PC-9 (cell line): Measurements from ENCODE around the gene SPEM3. TPM values are rescaled to one million over a fixed set of nuclear protein-coding genes. Genes with fewer than 3 reads are reported as not detected.
"Not testable (repeated sequence)": the region's sequence is repeated elsewhere in the genome, so short reads cannot be mapped to it uniquely, and the experiment has no call there.

Experiments
- BruUV-seq: library from RNA; stranded (reverse); fragments of 400-500 nt; replicated peaks from 2 replicates; lab custom pipeline; 2021; lab: Mats Ljungman, UMichigan
- CTCF ChIA-PET: fragments of 300-600 bp; sonication (Branson Sonifier 250); formaldehyde crosslinking; loops from one replicate; lab custom pipeline; 2022; ENCODE audit warnings: antibody characterized with exemption; lab: Charles Lee
- POLR2A ChIA-PET: fragments of 300-600 bp; sonication (Branson Sonifier 250); formaldehyde crosslinking; loops from one replicate; lab custom pipeline; 2022; ENCODE audit warnings: antibody characterized with exemption; ENCODE audit not compliant: unreplicated experiment; lab: Charles Lee
- DNase-seq, 2 experiments: peaks; one replicate each; pipeline versions ENCODE4 v3.0.0 to v3.0.0-alpha.2; 2015 to 2022; ENCODE audit warnings: mixed read lengths in 1 of 2
- H2AFZ ChIP-seq: fragments of 200-600 bp; sonication (generic); 2 replicates; pipeline ENCODE4 v1.8.1; 2017; ENCODE audit warnings: antibody characterized with exemption
- H3F3A ChIP-seq: fragments of 200-600 bp; sonication (generic); 2 replicates; pipeline ENCODE4 v1.8.1; 2017; ENCODE audit warnings: antibody characterized with exemption, mild to moderate bottlenecking, low read depth; ENCODE audit not compliant: insufficient read depth
- H3K27ac ChIP-seq: fragments of 200-600 bp; sonication (generic); 2 replicates; pipeline ENCODE4 v1.6.1; 2016; ENCODE audit warnings: mixed run types
- H3K27me3 ChIP-seq: fragments of 200-600 bp; sonication (generic); 2 replicates; pipeline ENCODE4 v1.6.1; 2016; ENCODE audit warnings: low read depth, mixed run types; ENCODE audit not compliant: insufficient read depth
- H3K36me3 ChIP-seq: fragments of 200-600 bp; sonication (generic); 2 replicates; pipeline ENCODE4 v1.6.1; 2016; ENCODE audit warnings: low read depth, mixed run types
- H3K4me1 ChIP-seq: fragments of 200-600 bp; sonication (generic); replicated peaks from 2 replicates; pipeline ENCODE4 v1.6.1; 2016; ENCODE audit warnings: mixed run types; ENCODE audit not compliant: insufficient read depth
- H3K4me2 ChIP-seq: fragments of 200-600 bp; sonication (generic); 2 replicates; pipeline ENCODE4 v1.6.1; 2017; ENCODE audit warnings: mixed run types
- H3K4me3 ChIP-seq: fragments of 200-600 bp; sonication (generic); 2 replicates; pipeline ENCODE4 v1.6.1; 2016; ENCODE audit warnings: mixed run types
- H3K79me2 ChIP-seq: fragments of 200-600 bp; sonication (generic); 2 replicates; pipeline ENCODE4 v1.6.1; 2017; ENCODE audit warnings: low read depth, mixed run types
- H3K9me2 ChIP-seq: fragments of 200-600 bp; sonication (generic); 2 replicates; pipeline ENCODE4 v1.8.1; 2017; ENCODE audit warnings: mild to moderate bottlenecking; ENCODE audit not compliant: insufficient read depth
- H3K9me3 ChIP-seq: fragments of 200-600 bp; sonication (generic); 2 replicates; pipeline ENCODE4 v1.8.1; 2016; ENCODE audit warnings: low read depth; ENCODE audit not compliant: insufficient read depth
- H4K20me1 ChIP-seq: fragments of 200-600 bp; sonication (generic); 2 replicates; pipeline ENCODE4 v1.8.1; 2017; ENCODE audit not compliant: insufficient read depth
- EZH2 ChIP-seq: fragments of 200-600 bp; sonication (generic); IDR thresholded peaks from 2 replicates; pipeline ENCODE4 v1.8.0; 2017; ENCODE audit warnings: antibody characterized with exemption, low read depth
- intact Hi-C: fragments of 100-400 bp; cut with micrococcal nuclease; formaldehyde crosslinking; loops from one replicate; pipeline ENCODE4 v1.10.0; 2022; ENCODE audit not compliant: unreplicated experiment
- total RNA-seq: library from RNA; stranded (reverse); gene quantifications from 2 replicates; pipeline ENCODE4 v1.2.3, GENCODE V29; 2021
- TF ChIP-seq, protein P1 (sequence below): fragments of 200-600 bp; sonication (generic); conservative IDR thresholded peaks from 2 replicates; pipeline ENCODE4 v1.6.1; 2017; ENCODE audit warnings: mixed run types, antibody characterized with exemption, mild to moderate bottlenecking, moderate library complexity

Gene SPEM3
- total RNA-seq, 1 experiment from 2014 or later: not detected

DNA sequence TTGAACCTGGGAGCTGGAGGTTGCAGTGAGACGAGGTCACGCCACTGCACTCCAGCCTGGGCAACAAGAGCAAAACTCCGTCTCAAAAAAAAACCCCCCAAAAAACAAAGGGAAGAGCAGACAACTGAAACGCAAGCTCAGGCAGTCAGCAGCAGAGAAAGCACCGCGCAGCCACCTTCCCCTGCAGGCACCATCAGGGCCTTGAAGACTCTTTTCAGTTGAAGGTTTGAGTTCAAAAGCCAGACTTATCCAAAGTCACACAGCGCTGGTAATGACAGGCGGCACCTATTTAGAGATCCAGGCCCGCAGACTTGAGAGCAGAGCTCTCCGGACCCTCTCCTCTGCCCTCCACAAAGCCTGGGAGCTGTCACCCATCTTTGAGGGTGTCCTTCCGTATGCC is 39.6 kb downstream of the SPEM3 start:
- H4K20me1 ChIP-seq: no peaks in the 10 kb centered on the region
- H3K4me1 ChIP-seq: no peaks in the 10 kb centered on the region
- H3K9me3 ChIP-seq: no peaks in the 10 kb centered on the region
- no peak overlapping the region for H3K27ac ChIP-seq
- H3K27me3 ChIP-seq: no peaks in the 10 kb centered on the region
- intact Hi-C loops: no loop called here
- ChIA-PET POLR2A (no interaction called here), CTCF (no interaction called here)
- no peak overlapping the region for H3K4me2 ChIP-seq
- no peak overlapping the region for H2AFZ ChIP-seq
- H3K79me2 ChIP-seq: 0 out of 2 replicates have a peak, but pooled peaks cover under 1% of the 10 kb centered on the region
- DNase-seq: no peak
- no peak overlapping the region for H3K4me3 ChIP-seq
- TF ChIP-seq, protein P1, sequence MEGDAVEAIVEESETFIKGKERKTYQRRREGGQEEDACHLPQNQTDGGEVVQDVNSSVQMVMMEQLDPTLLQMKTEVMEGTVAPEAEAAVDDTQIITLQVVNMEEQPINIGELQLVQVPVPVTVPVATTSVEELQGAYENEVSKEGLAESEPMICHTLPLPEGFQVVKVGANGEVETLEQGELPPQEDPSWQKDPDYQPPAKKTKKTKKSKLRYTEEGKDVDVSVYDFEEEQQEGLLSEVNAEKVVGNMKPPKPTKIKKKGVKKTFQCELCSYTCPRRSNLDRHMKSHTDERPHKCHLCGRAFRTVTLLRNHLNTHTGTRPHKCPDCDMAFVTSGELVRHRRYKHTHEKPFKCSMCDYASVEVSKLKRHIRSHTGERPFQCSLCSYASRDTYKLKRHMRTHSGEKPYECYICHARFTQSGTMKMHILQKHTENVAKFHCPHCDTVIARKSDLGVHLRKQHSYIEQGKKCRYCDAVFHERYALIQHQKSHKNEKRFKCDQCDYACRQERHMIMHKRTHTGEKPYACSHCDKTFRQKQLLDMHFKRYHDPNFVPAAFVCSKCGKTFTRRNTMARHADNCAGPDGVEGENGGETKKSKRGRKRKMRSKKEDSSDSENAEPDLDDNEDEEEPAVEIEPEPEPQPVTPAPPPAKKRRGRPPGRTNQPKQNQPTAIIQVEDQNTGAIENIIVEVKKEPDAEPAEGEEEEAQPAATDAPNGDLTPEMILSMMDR: no peak
- TF ChIP-seq EZH2: no peak
- BruUV-seq: no TSS peak
- no peaks in the 10 kb centered on the region for H3K9me2 ChIP-seq
- H3K36me3 ChIP-seq: no peaks in the 10 kb centered on the region
- H3F3A ChIP-seq: no peaks in the 10 kb centered on the region

DNA sequence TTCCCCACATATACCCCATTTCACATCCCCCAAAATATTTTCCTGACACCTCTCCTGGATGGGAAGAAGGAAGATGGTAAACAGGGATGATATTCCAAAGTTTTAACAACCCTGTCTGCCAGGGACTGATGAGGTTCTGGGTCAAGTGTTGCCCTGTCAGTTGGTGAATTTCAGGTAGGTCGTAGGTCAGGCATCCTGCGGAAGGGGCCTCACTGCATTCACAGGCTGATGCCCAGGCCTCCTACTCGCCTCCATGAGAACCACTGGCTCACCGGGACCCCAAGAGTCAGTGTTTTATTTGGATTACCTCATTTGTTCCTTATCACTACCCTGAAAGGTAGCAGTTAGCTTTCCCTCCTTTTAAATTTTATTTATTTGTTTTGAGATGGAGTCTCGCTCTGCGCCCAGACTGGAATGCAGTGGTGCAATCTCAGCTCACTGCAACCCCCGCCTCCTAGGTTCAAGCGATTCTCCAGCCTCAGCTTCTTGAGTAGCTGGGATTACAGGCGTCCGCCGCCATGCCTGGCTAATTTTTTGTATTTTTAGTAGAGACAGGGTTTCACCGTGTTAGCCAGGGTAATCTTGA is 40.2 kb downstream of the SPEM3 start:
- Histone ChIP-seq H3K27me3 (no peaks in the 10 kb centered on the region), H3K4me2 (no peak overlapping the region), H3K9me3 (no peaks in the 10 kb centered on the region), H3F3A (no peaks in the 10 kb centered on the region), H3K27ac (no peak overlapping the region), H3K36me3 (no peaks in the 10 kb centered on the region), H3K9me2 (no peaks in the 10 kb centered on the region), H3K4me1 (no peaks in the 10 kb centered on the region), H3K4me3 (no peak overlapping the region), H4K20me1 (no peaks in the 10 kb centered on the region), H2AFZ (no peak overlapping the region), H3K79me2 (peaks cover 6% of the 10 kb centered on the region; the same call in 1 of the 2 replicates)
- no peak for TF ChIP-seq EZH2
- TF ChIP-seq, protein P1: no peak
- ChIA-PET CTCF (no interaction called here), POLR2A (no interaction called here)
- intact Hi-C loops: no loop called here
- BruUV-seq: no TSS peak
- DNase-seq: no peak

DNA sequence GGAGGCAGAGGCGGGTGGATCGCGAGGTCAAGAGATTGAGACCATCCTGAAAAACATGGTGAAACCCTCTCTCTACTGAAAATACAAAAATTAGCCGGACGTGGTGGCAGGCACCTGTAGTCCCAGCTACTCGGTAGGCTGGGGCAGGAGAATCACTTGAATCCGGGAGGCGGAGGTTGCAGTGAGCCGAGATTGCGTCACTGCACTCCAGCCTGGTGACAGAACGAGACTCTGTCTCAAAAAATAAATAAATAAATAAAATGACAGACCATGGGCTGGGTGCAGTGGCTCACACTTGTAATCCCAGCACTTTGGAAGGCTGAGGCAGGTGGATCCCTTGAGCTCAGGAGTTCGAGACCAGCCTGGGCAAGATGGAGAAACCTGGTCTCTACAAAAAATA is 41.2 kb downstream of the SPEM3 start:
- H3K4me3 ChIP-seq, H4K20me1 ChIP-seq, H2AFZ ChIP-seq, H3K4me2 ChIP-seq, H3K4me1 ChIP-seq, POLR2A ChIA-PET, H3K27me3 ChIP-seq, CTCF ChIA-PET, intact Hi-C loops, BruUV-seq, H3K36me3 ChIP-seq, H3K9me2 ChIP-seq, DNase-seq, H3K27ac ChIP-seq, H3K9me3 ChIP-seq, H3F3A ChIP-seq: not testable (repeated sequence)
- H3K79me2 ChIP-seq: peaks cover 11% of the 10 kb centered on the region

DNA sequence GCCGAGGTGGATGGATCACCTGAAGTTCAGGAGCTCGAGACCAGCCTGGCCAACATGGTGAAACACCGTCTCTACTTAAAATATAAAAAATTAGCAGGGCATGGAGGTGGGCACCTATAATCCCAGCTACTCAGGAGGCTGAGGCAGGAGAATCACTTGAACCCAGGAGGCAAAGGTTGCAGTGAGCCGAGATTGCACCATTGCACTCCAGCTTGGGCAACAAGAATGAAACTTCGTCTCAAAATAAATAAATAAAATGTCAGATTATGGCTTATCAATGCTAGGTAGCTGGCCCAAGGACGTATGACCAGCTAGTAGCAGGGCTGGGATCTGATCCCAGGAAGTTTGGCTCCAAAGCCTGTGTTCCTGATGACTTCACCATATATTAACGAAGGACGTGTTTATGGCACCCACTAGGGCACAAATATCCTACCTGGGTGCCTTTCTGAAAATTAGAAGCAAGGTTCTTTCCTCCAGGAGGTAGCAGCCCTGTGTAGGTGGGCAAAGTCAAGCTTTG is 41.9 kb downstream of the SPEM3 start:
- H3K9me2 ChIP-seq, DNase-seq, H2AFZ ChIP-seq, H3K27me3 ChIP-seq, H3K4me1 ChIP-seq, H4K20me1 ChIP-seq, H3K4me3 ChIP-seq, H3K4me2 ChIP-seq, H3K27ac ChIP-seq, CTCF ChIA-PET, H3F3A ChIP-seq, intact Hi-C loops, BruUV-seq, H3K9me3 ChIP-seq, H3K36me3 ChIP-seq, POLR2A ChIA-PET: not testable (repeated sequence)
- peaks cover 16% of the 10 kb centered on the region for H3K79me2 ChIP-seq
